ENCODE data around the gene IL16.

Gene IL16

DNA sequence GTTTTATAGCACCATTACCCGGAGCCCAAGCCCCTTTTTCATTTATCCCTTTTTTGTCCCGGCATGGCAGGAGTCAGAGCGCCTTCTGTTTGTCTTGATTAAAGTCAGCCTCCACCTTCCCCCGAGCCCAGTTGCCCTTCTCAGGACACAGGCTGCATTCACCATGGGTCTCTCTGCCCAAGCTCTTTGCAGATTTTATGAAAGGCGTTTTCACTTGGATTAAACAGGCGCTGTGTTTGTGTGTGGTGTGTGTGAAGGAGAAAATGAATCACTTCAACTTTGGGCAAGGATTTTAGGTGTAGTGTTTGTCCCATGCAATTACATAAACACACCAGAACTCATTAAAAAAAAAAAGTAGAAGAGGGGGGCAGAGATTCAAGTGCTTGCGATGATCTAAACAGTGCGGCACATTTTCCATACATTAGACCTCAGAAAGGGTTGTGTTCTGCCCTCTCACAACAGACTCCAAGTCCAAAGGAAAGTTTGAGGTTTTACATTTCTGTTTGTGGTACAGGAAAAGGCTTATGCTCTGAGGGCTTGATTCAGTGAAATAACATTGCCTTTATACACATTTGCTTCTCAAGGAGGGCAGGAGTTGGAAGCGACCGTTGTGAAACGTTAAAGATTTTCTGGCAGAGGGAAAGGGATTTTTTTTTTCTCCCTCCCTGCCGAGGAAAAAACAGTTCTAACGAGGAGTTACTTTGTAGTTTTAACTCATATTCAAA lies 14.5 kb upstream of the IL16 start:
- TF ChIP-seq POLR2AphosphoS5 (IDR thresholded peaks at IDR 0.05; ENCODE audit: low read depth, low read length) (no peak), TAF1 (IDR thresholded peaks at IDR 0.05; ENCODE audit: borderline replicate concordance, insufficient read depth, low read length) (no peak), FOXP2 (optimal IDR thresholded peaks at IDR 0.05; ENCODE audit: borderline replicate concordance, extremely low read depth, extremely low read length, insufficient read depth) (no peak), SIN3A (IDR thresholded peaks at IDR 0.05; ENCODE audit: borderline replicate concordance, insufficient read depth, low read length) (no peak)
- TF ChIP-seq, protein P1, sequence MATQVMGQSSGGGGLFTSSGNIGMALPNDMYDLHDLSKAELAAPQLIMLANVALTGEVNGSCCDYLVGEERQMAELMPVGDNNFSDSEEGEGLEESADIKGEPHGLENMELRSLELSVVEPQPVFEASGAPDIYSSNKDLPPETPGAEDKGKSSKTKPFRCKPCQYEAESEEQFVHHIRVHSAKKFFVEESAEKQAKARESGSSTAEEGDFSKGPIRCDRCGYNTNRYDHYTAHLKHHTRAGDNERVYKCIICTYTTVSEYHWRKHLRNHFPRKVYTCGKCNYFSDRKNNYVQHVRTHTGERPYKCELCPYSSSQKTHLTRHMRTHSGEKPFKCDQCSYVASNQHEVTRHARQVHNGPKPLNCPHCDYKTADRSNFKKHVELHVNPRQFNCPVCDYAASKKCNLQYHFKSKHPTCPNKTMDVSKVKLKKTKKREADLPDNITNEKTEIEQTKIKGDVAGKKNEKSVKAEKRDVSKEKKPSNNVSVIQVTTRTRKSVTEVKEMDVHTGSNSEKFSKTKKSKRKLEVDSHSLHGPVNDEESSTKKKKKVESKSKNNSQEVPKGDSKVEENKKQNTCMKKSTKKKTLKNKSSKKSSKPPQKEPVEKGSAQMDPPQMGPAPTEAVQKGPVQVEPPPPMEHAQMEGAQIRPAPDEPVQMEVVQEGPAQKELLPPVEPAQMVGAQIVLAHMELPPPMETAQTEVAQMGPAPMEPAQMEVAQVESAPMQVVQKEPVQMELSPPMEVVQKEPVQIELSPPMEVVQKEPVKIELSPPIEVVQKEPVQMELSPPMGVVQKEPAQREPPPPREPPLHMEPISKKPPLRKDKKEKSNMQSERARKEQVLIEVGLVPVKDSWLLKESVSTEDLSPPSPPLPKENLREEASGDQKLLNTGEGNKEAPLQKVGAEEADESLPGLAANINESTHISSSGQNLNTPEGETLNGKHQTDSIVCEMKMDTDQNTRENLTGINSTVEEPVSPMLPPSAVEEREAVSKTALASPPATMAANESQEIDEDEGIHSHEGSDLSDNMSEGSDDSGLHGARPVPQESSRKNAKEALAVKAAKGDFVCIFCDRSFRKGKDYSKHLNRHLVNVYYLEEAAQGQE (IDR thresholded peaks at IDR 0.05; ENCODE audit: insufficient read depth in 1 of 2, low read depth in 2 of 2, low read length in 2 of 2): no peak

- no peak for TF ChIP-seq POLR2AphosphoS5 (IDR thresholded peaks at IDR 0.05; ENCODE audit: low read depth, low read length)
- no peak for TF ChIP-seq TAF1 (IDR thresholded peaks at IDR 0.05; ENCODE audit: borderline replicate concordance, insufficient read depth, low read length)
- TF ChIP-seq FOXP2 (optimal IDR thresholded peaks at IDR 0.05; ENCODE audit: borderline replicate concordance, extremely low read depth, extremely low read length, insufficient read depth): no peak
- no peak for TF ChIP-seq SIN3A (IDR thresholded peaks at IDR 0.05; ENCODE audit: borderline replicate concordance, insufficient read depth, low read length)
- TF ChIP-seq, protein P1 (IDR thresholded peaks at IDR 0.05; ENCODE audit: insufficient read depth in 1 of 2, low read depth in 2 of 2, low read length in 2 of 2): no peak
Observed at GRCh38 chr15:81182756-81183438, 13.8 kb upstream of the IL16 start.

DNA sequence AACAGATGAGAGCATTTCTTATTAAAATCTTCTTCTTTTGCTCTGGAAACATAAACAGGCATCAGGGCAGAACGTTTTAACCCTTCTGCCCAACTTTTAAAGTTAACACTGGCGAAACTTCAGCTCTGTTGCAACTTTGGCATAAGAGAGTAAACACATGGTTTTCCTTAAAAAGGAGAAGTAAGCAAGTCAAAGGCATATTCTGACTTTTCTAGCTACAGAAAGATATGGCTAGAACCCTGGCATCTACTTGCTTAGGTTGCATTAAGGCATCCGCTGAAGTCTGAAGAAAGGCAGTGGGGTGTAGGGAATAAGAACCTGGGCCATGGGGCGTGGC lies 13.3 kb upstream of the IL16 start:
- TF ChIP-seq, protein P1 (IDR thresholded peaks at IDR 0.05; ENCODE audit: insufficient read depth in 1 of 2, low read depth in 2 of 2, low read length in 2 of 2): no peak
- TF ChIP-seq TAF1 (IDR thresholded peaks at IDR 0.05; ENCODE audit: borderline replicate concordance, insufficient read depth, low read length) (no peak), POLR2AphosphoS5 (IDR thresholded peaks at IDR 0.05; ENCODE audit: low read depth, low read length) (no peak), SIN3A (IDR thresholded peaks at IDR 0.05; ENCODE audit: borderline replicate concordance, insufficient read depth, low read length) (no peak), FOXP2 (optimal IDR thresholded peaks at IDR 0.05; ENCODE audit: borderline replicate concordance, extremely low read depth, extremely low read length, insufficient read depth) (no peak)

DNA sequence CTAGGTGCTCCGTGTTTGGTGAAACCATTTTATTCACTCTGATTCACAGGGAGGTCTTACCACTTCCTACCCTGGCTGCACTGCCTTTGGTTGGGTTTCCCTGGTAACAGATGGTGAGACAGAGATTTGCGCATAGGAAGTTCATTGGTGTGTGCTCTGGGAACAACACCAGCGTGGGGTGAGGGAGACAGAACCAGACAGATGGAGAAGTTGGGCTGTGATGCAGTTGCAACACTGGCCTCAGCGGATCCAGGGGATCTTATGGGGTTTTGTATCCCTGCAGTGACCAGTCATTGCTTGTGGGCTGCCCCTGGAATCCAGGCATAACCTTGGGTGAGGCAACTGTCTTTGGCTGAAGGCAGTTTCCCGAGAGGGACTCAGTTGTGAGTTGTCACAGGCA lies 12.5 kb upstream of the IL16 start:
- TF ChIP-seq FOXP2 (optimal IDR thresholded peaks at IDR 0.05; ENCODE audit: borderline replicate concordance, extremely low read depth, extremely low read length, insufficient read depth) (no peak), POLR2AphosphoS5 (IDR thresholded peaks at IDR 0.05; ENCODE audit: low read depth, low read length) (no peak), SIN3A (IDR thresholded peaks at IDR 0.05; ENCODE audit: borderline replicate concordance, insufficient read depth, low read length) (no peak), TAF1 (IDR thresholded peaks at IDR 0.05; ENCODE audit: borderline replicate concordance, insufficient read depth, low read length) (no peak)
- TF ChIP-seq, protein P1 (IDR thresholded peaks at IDR 0.05; ENCODE audit: insufficient read depth in 1 of 2, low read depth in 2 of 2, low read length in 2 of 2): no peak
